Superior temporal gyrus (tissue), 1 donor: ENCODE results near the gene HSF5.
"Not testable (repeated sequence)": the region's sequence is repeated elsewhere in the genome, so short reads cannot be mapped to it uniquely, and the experiment has no call there.

ENCODE experiments used
- DNase-seq: peaks from one replicate; pipeline ENCODE4 v3.0.0-alpha.2; 2016; ENCODE audit errors: extremely low spot score

Gene HSF5

DNA sequence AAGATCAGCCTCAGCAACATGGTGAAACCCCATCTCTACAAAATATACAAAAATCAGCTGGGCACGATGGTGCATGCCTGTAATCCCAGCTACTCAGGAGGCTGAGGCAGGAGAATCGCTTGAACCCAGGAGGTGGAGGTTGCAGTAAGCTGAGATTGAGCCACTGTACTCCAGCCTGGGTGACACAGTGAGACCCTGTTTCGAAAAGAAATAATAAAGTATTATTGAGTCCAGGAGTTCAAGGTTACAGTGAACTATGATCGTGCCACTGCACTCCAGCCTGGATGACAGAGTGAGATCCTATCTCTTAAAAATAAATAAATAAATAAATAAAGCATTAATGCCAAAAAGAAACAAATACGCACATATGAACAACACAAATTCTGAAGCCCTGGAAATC is 6.4 kb downstream of the HSF5 start:
- not testable (repeated sequence) for DNase-seq

DNA sequence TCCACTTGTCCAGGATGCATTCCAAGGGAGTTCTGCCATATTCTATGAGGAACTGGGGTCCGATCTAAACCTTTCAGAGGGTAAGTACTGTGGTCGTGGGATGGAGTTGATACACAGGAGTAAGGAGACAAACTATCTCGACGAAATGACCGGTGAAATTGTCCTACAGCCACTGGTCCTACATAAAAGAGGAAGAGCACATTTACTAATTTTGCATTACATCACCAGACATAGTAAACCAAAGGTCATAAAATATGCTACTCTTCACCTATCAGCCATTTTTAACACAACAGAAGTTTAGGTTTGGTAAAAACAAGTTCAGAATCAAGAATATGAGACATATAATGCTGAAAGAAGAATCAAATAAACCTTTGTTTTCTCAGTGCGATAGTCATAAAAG is 8.1 kb downstream of the HSF5 start:
- no peak for DNase-seq

DNA sequence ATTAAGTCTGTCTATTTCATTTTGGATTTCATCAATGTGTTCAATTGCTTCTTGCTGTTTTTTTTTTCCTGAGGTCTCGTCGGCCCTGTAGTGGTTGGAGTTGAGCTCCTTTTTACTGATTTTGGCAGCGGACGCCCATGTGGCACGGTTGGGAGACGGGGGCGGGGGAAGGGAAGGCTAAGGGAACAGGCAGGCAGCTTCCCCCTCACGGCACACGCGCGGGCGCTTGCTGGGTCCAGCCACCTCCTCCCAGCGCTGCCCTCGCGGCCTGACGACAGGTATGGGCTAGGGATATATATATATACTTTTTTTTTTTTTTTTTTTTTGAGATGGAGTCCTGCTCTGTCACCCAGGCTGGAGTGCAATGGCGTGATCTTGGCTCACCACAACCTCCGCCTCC is 11.4 kb downstream of the HSF5 start:
- DNase-seq, result no peak

DNA sequence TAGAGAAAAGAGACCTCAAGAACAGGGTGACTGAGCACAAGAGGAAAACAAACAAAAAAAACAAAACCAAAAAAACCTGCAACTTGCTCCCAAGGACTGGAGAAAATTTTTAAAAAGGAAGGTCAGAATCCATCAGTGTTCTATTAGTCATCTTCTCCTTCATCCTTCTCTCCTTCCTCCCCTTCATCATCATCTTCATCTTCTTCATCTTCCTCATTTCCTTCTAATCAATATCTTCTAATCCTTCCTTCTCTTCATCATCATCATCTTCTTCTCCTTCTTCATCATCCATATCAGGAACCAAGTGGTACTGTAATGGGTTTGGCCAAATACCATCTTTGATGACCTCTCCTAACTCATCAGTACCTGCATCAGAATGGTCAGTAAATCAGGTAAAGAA is 12.2 kb downstream of the HSF5 start:
- no peak for DNase-seq

DNA sequence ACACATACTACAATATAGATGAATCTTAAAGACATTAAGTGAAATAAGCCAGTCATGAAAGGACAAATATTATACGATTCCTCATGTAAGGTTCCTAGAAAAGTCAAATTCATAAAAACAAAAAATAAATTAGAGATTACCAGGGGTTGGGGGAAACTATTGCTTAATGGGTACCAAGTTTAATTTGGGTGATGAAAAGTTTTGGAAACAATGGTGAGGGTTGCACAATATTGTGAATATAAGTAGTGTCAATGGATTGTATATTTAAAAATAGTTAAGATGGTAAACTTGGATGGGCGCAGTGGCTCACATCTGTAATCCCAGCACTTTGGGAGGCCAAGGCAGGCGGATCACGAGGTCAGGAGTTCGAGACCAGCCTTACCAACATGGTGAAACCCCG is 17.9 kb downstream of the HSF5 start:
- DNase-seq, result no peak

DNA sequence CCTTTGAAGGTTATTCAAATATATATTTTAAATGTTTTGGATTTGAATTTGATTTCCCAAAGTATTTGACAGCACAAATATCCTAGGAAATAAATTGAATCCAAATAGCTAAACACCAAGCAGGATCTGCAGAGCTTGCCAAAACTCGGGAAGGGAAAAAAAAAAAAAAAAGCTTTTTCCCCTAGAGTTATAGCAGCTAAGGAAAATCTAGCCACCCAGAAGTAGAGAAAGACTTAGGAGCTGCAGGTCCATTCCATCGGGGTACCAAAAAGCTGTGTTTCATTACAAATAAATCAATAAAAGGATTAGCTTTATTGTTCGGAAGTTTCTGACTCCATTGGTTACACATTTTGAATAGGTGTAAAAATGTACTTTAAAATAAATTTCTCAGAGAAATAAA is 19.3 kb downstream of the HSF5 start:
- no peak for DNase-seq

DNA sequence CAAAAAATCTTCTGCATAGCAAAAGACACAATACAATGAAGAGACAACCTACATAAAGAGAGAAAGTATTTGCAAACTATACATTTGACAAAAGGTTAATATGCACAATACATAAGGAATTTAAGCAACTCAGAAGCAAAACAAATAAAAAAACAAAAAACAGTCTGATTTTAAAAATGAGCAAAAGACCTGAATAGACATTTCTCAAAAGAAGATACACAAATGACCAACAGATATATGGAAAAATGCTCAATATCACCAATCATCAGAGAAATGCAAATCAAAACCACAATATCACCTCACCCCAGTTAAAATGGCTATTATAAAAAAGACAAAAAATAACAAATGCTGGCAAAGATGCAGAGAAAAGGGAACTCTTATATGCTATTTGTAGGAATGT is 32.7 kb downstream of the HSF5 start:
- DNase-seq, result no peak

DNA sequence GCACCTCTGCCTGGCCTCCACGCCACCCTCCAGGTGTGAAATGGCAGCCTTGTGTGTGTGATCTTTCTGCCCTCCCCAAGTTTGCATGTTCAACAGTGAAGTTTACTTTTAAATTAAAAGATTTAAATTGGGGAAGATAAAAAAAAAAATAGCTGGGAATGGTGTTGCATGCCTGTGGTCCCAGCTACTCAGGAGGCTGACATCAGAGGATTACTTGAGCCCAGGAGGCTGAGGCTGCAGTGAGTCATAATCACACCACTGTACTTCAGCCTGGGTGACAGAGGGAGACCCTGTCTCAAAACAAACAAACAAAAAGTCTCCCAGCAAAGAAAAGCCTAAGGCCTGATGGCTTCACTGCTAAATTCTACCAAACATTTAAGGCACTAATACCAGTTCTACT is 35.5 kb downstream of the HSF5 start:
- DNase-seq, result no peak

DNA sequence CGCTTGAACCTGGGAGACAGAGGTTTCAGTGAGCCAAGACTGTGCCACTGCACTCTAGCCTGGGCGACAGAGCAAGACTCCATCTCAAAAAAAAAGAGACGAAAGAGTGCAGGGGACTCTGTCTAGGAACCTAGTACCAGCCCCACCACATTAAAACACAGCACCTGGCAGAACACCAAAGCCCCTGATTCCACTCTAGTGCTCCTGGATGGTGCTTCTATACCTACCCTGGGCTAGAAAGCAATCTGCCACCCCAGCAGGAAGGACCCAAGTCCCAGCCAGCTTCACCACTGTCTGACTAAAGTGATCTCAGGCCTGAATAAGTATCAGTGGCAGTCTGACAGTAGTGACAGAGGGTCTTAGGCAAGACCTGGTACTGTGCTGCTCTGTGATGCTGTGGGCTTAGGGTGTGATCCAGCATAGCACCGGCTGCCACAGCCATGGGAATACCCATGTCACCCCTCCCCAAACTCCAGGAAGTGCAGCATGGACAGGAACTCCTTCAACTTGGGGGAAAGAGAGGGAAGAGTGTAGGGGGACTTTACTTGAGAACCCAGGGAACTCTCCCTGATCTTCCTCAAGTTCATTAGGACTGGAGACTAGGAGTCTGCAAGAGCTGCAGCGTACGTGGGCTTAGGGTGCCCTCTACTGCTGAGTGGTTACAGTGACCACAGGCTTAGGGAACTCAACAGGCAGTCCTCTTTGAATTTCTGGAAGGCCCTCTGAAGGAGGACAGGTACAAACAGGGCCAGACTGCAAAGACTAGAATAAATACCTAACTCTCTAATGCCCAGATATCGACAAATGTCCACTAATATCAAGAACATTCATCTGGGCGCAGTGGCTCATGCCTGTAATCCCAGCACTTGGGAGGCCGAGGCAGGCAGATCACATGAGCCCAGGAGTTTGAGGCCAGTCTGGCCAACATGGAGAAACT is 40.9 kb downstream of the HSF5 start:
- DNase-seq, result peak; percentile 29

DNA sequence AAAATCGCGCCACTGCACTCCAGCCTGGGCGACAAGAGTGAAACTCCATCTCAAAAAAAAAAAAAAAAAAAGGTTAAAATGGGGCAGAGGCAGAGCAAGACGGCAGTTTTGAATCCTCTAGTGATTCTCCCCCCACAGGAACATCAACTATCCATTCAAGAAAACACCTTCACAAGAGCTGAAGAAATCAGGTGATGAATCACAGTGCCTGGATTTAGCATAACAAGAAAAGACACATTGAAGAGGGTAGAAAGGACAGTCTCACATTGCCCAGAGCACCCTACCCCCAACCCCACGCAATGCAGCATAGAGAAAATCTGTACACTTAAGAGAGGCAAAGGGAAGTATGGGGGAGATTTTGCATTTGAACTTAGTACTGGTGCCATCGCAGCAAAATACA is 42.1 kb downstream of the HSF5 start:
- no peak for DNase-seq

DNA sequence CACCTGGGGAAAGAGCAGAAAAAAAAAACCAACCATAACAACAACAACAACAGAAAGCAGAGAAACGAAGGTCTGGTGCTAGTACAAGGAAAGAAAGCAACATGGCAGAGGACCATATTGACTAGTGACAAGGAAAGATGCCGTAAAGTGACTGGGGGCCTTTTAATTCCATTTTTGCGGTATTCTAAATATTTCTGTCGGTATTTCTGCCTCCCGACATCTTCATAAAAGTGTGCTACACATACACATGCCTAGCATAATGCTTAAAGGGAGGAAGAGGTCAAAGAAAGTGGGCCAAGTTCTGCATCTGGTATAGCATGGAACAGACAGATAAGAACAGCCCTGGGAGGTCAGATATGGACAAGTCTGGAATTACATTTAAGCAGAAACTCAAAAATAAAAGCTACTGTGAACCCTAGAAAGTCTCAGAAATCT is 51.4 kb downstream of the HSF5 start:
- DNase-seq, result no peak

DNA sequence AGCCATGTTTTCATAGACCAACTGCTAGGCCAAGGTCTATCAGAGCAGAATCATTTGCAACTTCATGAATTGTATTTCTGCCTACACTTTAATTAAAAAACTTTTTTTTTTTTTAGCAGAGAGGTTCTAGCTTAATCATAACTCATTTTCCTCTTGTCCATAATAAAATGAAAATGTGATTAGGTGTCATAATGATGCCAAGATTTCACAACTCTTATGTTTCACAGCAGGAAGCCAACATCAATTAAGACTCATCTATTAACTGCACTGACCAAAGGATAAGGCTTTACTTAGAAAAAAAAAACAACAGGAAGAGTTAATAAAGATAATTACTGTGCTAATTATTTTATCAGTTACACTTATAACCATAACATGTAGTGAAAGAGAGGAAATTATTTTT is 52.0 kb downstream of the HSF5 start:
- DNase-seq, result no peak

DNA sequence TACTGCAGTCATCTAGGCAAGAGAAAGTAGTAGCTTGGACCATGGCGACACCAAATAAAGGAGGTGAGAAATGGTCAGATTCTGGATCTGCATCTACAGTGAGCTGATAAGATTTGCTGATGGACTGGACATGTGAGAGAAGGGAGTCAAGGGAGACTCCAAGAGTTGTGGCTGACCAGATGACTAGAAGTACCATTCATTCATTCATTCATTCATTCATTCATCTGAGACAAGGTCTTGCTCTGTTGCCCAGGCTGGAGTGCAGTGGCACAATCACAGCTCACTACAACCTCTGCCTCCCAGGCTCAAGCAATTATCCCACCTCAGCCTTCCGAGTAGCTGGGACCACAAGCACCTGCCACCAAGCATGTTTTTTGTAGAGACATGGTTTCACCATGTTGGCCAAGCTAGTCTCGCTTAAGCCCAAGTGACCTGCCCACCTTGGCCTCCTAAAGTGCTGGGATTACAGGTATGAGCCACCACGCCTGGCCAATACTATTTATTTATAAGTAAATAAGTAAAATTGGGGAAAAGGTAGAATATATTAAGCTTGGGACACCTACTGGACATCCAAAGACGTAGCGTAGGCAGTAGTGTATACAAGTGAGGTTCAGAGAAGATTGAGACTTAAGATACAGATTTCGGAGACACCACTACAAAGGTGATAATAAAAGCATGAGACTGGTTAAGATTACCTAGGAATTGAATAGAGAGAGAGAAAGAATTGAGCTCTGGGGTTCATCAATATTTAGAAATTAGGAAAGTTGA is 55.2 kb downstream of the HSF5 start:
- no peak for DNase-seq

DNA sequence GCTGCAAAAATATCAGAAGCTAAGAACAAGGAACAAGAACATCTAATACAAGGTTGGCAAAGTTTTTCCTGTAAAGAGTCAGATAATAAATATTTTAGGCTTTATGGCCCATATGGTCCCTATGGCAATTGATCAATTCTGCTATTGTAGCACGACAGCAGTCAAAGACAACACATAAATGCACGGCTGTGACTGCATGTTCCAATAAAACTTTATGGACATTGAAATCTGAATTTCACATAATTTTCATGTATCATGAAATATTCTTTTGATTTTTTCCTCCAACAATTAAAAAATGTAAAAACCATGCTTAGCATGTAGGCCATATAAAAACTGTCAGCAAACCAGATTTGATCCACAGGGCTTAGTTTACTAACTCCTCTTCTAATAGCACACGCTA is 60.4 kb downstream of the HSF5 start:
- no peak for DNase-seq

DNA sequence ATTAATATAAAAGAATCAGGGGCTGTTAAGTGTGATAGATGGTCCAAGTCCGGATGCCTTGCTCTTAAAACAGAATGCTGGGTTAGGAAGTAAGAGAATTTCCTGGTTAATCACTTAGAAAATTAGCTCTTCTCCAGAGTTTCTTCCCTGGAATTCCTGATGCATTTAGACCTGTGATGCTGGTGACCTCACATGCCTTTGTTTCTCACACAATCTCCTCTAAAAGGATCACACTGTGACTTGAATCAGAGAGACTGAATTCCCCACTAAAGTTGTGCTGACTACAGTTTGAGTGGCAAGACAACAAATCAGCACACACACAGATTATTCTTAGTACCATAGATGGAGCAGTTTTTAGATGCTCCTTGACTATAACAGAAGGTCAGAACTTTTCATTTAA is 66.5 kb downstream of the HSF5 start:
- DNase-seq, result no peak

DNA sequence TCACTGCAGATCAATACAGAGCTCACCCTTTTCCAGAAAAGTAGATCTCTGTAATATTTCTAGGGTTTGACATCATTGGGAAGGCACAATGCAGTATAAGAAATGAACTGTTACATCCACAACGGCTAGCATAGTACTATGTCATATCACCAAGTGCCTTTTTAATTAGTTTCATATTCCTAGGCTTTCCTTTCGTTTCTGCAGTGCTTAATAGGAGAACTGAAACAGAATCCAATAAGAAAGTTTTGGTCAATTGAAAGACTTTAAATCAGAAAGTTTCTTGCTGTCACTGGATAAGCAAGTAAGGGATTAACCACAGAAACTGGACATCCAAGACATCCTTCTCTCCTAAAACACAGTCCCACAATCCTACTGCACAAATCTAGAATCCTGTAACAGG is 67.4 kb downstream of the HSF5 start:
- no peak for DNase-seq

DNA sequence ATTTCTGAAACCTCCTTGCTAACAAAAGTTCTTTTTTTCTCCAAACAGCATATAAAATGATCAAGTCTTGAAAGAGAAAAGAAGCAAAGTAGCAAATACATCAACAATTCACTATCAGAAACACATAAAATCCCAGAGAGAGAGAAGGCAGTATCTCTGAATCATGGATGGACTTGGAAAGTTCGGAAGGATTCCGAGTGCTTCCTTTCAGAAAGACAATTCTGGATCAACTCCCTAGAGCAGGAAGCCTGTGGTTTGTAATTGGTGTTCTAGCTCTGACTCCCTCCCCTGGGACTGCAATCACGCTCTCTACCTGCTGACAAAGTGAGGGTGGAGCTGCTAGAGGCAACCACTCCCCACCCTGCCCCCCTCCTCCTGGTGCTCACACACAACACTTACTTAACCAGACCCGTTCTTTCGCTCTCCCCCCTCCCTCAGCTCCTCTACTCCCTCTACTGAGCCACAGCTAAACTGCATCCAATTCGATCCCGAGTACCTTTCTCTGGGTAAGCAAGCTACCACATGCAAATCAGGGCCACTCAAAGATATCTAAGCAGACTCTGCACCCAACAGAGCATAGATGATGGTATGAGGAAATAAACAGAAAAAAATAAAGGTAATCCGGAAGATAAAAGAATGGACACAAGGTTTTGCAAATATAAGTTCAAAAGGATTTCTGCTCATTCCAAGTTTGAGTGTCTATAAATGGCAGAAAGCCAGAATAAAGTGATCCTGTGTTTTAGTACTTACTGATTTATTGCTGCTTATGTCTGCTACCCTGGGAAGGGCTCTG is 70.7 kb downstream of the HSF5 start, which contains the start of gene RNF43:
Gene RNF43, minus strand, starts transcription at position 235 of the 793 bp plus-strand sequence. CDS start 1,957 bp downstream, outside the sequence.
- DNase-seq, result peak; percentile 83

DNA sequence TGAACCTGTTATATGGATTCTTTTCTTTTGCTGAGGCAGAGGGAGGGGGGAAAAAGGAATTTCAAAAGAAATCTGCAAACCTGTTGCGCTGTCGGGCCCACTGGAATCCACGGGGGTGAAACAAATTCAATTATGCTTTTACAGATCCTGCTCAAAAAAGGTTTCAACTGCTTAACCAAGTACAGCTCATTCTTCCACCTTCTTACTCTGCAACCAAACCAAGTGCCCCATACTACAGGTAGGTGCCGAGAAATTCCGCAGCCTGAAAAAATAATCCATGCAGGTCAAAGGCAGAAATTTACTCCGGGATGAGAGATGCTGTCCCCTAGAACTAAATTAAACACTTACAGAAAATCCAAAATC is 71.3 kb downstream of the HSF5 start:
- DNase-seq, result no peak

DNA sequence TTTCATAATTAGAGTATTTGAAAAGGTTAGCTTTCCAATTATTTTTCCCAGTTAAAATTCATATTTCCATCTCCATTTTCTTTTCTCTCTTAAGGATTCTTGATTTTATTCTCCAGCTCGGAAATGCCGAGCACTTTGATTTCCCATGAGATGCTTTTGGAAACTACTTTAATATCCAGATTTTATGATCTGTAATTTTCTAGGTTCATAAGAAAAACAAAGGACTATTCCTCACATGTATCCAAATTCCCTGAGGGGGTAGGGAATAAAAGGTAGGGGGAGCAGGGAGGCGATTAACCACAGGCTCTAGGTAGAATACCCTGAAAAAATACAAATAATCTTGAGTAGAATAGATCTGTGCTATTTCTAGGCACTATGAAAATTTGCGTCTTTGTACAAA is 71.8 kb downstream of the HSF5 start:
- DNase-seq, result no peak

DNA sequence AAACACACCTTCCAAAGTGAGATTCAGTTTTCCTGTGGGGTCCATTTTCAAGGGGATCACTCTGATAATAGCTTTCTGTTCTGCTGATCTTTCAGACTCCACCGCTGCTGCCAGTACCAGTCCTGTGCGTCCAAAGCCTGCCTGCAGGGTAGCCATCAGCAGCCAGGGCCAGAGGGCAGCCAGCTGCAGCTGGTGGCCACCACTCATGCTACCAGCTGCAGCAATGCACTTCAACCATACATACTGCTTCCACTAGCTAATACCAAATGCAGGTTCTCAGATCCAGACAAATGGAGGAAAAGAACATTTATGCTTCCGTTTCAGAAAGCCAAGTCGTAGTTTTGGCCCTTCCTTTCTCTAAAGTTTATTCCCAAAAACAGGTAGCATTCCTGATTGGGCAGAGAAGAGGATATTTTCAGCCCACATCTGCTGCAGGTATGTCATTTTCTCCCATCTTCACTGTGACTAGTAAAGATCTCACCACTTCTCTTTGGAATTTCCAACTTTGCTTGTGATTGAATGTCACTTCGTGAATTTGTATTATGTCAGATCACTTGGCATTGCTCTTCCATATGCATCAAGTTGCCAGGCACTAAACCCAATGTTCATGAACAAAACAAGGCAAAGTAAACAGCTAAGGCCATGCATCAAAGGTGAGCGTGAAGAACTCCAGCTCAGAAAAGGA is 72.7 kb downstream of the HSF5 start:
- DNase-seq, result no peak

DNA sequence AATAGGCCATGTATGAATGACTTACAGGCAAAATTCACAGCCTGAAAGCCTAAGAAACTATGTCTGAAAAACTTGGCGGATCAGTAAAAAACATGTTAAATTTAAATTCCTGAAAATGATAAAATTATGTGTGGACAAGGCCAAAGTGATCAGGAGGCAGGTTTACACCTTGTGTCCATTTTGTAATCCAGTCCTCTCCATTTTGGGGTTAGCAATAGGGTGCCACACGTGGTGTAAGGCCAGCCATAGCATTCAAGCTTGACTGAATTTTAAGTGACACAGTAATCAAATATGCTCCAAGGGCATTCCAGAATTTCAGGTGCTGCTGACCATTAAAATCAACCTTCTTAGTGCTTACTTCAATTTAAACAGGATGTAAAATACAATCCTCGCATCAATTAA is 73.6 kb downstream of the HSF5 start:
- DNase-seq, result no peak

DNA sequence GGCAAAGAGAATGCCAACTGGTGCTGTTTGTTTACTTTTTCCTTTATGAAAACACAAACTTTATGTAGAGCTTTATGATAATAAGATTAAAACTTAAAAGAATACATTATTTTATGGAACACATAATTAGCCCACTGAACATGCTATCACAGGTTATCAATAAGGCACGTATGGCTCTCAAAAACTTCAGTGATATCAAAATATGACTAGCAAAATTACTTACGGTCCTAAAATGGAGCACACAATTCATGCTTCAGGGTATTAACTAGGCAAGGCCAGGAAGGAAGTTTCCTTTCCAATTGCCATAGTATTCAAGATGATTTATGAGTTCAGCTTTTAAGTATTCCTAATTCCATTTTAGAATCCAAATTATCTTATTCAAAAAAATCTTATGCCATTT is 74.5 kb downstream of the HSF5 start:
- no peak for DNase-seq
